T-helper 1 cell treated with Interleukin-12 subunit alpha and Interleukin-12 subunit beta and Interleukin-4 antibody, amounts not matched to agents 30 μg/mL and 1 μg/mL, for 36 hours (primary cell): Measurements from ENCODE around the gene XPNPEP1.

Source experiments
- H3K27ac Mint-ChIP-seq: one replicate; pipeline ENCODE4 v1.8.0; 2021; ENCODE audit warnings: mild to moderate bottlenecking, mixed read lengths
- H3K27me3 Mint-ChIP-seq: one replicate; pipeline ENCODE4 v1.8.0; 2021; ENCODE audit warnings: low read depth, mixed read lengths
- H3K36me3 Mint-ChIP-seq: one replicate; pipeline ENCODE4 v1.8.0; 2021; ENCODE audit warnings: low read depth, mixed read lengths
- H3K4me1 Mint-ChIP-seq: one replicate; pipeline ENCODE4 v1.8.0; 2021; ENCODE audit warnings: low read depth, mixed read lengths
- H3K4me3 Mint-ChIP-seq: one replicate; pipeline ENCODE4 v1.8.0; 2021; ENCODE audit warnings: mild to moderate bottlenecking, moderate library complexity, mixed read lengths
- H3K9me3 Mint-ChIP-seq: one replicate; pipeline ENCODE4 v1.8.0; 2021; ENCODE audit warnings: mixed read lengths

Gene XPNPEP1

DNA sequence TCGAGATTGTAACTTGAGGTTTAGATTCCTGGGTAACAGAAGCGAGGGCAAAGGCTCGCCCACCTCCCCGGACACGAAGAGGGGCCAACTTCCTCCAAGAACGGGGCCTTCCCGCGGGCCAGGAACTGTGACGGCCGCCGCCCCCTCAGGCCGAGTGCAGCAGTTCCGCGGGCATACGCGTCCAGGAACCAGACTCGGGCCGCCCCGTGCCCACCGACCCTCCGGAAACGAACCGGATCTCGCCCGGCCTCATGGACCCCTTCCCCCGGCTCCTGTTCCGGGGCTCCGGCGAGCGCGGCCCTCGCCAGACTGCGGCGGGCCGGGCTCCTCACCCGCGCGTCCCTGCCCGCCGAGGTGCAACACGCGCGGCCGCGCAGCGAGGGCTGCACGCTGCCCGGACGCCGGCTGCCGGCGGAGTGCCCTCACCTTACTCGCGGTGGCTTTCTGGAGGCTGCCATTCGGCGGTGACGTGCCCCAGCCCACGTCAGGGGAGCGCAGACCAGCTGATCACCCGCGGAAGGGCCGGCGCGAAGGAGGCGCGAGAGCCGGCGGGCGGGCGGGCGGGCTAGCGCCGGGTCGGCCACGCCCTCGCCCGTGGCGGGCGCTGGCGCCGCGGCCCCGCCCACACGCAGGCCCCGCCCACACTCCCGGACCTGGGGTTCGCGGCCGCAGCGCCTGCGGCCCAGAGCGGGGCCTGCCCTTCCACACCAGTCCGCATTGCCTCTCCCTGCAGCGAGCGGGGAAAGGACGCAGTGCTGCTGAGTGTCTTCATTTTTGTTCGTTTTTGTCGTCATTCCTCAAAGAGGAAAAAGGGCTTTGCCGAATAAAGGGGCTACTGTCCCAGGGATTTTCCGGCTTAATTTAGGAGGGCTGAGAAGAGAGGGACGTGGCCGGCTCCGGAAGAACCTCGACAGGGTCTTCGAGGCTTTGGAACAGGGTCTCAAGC is at the start of gene XPNPEP1:
Gene XPNPEP1, minus strand, starts transcription at position 536 of the 946 bp plus-strand sequence. Its CDS starts 78 bp downstream, at position 458.
- H3K27ac Mint-ChIP-seq = peak within 1 kb of the TSS; percentile 86
- peaks cover 34% of the 10 kb centered on the region for H3K4me1 Mint-ChIP-seq
- H3K9me3 Mint-ChIP-seq = no peaks in the 10 kb centered on the region
- H3K36me3 Mint-ChIP-seq = peaks cover 7% of the 10 kb centered on the region
- H3K27me3 Mint-ChIP-seq = peaks cover 13% of the 10 kb centered on the region
- H3K4me3 Mint-ChIP-seq = peak within 1 kb of the TSS; percentile 85

- H3K36me3 Mint-ChIP-seq = no peaks in the 10 kb centered on the region
- H3K9me3 Mint-ChIP-seq = no peaks in the 10 kb centered on the region
- H3K4me3 Mint-ChIP-seq = no peak overlapping the region
- no peaks in the 10 kb centered on the region for H3K4me1 Mint-ChIP-seq
- H3K27ac Mint-ChIP-seq = no peak overlapping the region
- peaks cover 21% of the 10 kb centered on the region for H3K27me3 Mint-ChIP-seq
These were observed 49.2 kb upstream of the XPNPEP1 start for GRCh38 chr10:109972372-109973001.

GRCh38 chr10:109971634-109972033 is 48.3 kb upstream of the XPNPEP1 start:
- H3K36me3 Mint-ChIP-seq = no peaks in the 10 kb centered on the region
- peaks cover 19% of the 10 kb centered on the region for H3K27me3 Mint-ChIP-seq
- H3K4me1 Mint-ChIP-seq = no peaks in the 10 kb centered on the region
- H3K9me3 Mint-ChIP-seq = no peaks in the 10 kb centered on the region
- H3K4me3 Mint-ChIP-seq = no peak overlapping the region
- H3K27ac Mint-ChIP-seq = no peak overlapping the region

DNA sequence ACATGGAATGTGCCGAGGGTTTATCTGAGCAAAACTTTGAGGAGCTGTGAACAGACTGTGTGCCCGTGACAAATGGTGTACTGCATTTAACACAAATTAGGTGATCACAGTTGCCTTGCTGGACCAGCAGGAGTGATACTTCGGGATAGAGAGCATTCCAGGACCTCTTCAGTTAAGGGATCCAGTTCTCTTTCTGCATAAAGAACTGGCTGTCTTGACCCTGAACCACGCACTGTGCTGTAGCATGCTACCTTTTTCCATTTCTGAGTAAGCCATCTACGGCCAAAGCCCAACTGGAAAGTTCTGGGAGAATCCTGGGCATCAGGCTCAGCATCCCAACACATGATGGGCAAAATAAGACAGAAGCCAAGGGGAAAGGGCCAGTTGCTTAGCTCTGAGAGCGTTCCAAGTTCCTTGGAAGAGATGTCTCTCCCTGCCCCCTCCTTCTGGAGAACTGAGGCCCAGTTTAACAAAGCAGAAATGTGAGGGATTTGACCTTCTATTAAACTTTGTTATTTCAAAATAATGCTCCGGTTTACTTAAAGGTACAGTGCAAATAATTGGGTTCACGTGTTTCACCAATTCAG is 46.5 kb upstream of the XPNPEP1 start:
- H3K27me3 Mint-ChIP-seq = peaks cover 22% of the 10 kb centered on the region
- H3K36me3 Mint-ChIP-seq = no peaks in the 10 kb centered on the region
- H3K4me3 Mint-ChIP-seq = no peak overlapping the region
- no peak overlapping the region for H3K27ac Mint-ChIP-seq
- no peaks in the 10 kb centered on the region for H3K4me1 Mint-ChIP-seq
- H3K9me3 Mint-ChIP-seq = no peaks in the 10 kb centered on the region

GRCh38 chr10:109968953-109969759 is 45.8 kb upstream of the XPNPEP1 start:
- H3K36me3 Mint-ChIP-seq = no peaks in the 10 kb centered on the region
- no peak overlapping the region for H3K4me3 Mint-ChIP-seq
- peaks cover 22% of the 10 kb centered on the region for H3K27me3 Mint-ChIP-seq
- H3K9me3 Mint-ChIP-seq = no peaks in the 10 kb centered on the region
- H3K4me1 Mint-ChIP-seq = no peaks in the 10 kb centered on the region
- H3K27ac Mint-ChIP-seq = no peak overlapping the region

DNA sequence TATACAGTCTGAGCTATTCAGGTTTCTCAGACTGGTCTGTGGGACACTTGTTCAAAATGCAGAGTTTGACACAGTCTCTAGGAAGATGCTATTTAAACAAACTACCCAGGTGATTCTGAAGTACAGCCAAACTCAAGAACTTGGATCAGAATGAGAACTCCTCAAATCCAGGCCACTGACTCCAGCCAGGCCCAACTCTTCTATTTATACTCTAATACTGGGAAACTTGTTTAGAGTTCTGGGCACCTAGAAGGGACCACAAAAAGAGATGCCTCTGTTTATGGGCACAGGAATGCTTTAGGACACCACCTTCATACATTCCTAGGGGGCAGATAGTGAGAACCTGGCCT is 44.4 kb upstream of the XPNPEP1 start:
- Mint-ChIP-seq H3K36me3 (no peaks in the 10 kb centered on the region), H3K27ac (no peak overlapping the region), H3K4me1 (no peaks in the 10 kb centered on the region), H3K27me3 (peaks cover 21% of the 10 kb centered on the region), H3K9me3 (no peaks in the 10 kb centered on the region), H3K4me3 (no peak overlapping the region)

GRCh38 chr10:109966961-109967738 is 43.8 kb upstream of the XPNPEP1 start:
- no peak overlapping the region for H3K27ac Mint-ChIP-seq
- no peaks in the 10 kb centered on the region for H3K4me1 Mint-ChIP-seq
- no peak overlapping the region for H3K4me3 Mint-ChIP-seq
- no peaks in the 10 kb centered on the region for H3K36me3 Mint-ChIP-seq
- no peaks in the 10 kb centered on the region for H3K9me3 Mint-ChIP-seq
- H3K27me3 Mint-ChIP-seq = peaks cover 17% of the 10 kb centered on the region

DNA sequence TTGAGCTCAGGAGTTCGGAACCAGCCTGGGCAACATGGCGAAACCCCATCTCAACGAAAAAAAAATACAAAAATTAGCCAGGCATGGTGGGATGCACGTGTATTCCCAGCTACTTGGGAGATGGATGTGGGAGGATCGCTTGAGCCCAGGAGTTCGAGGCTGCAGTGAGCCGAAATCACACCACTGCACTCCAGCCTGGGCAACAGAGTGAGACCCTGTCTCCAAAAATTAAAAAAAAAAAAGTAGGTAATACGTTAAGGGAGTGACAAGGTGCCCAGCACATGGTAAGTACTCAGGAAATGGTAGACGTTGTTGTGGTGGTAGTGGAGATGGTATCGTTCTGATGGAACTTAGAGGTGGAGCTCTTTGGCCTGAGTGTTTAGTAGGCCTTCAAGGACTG is 41.0 kb upstream of the XPNPEP1 start:
- Mint-ChIP-seq H3K4me3 (no peak overlapping the region), H3K27me3 (peaks cover 17% of the 10 kb centered on the region), H3K36me3 (no peaks in the 10 kb centered on the region), H3K27ac (no peak overlapping the region), H3K9me3 (no peaks in the 10 kb centered on the region), H3K4me1 (no peaks in the 10 kb centered on the region)

DNA sequence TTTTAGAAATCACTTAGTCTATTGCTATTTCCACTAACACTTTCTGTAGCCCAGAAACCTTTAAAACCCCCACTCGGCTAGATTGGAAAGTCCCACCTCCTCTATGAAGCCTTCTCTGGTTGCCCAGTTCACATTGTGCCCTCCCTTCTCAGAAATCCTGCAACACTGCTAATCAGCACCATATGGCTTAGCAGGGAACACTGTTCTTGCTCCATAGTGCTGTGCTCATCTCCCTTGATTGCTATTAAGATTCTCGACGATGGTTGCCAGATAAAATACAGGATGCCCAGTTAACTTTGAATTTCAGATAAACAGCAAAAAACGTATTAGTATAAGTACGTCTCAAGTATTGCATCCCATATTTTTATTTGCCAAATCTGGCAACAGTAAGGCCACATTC is 40.1 kb upstream of the XPNPEP1 start:
- H3K4me1 Mint-ChIP-seq = no peaks in the 10 kb centered on the region
- H3K9me3 Mint-ChIP-seq = no peaks in the 10 kb centered on the region
- H3K36me3 Mint-ChIP-seq = no peaks in the 10 kb centered on the region
- H3K27me3 Mint-ChIP-seq = peaks cover 12% of the 10 kb centered on the region
- no peak overlapping the region for H3K4me3 Mint-ChIP-seq
- no peak overlapping the region for H3K27ac Mint-ChIP-seq

GRCh38 chr10:109962247-109962646 is 38.9 kb upstream of the XPNPEP1 start:
- Mint-ChIP-seq H3K27me3 (peaks cover 12% of the 10 kb centered on the region), H3K27ac (no peak overlapping the region), H3K9me3 (no peaks in the 10 kb centered on the region), H3K36me3 (no peaks in the 10 kb centered on the region), H3K4me1 (no peaks in the 10 kb centered on the region), H3K4me3 (no peak overlapping the region)

- no peaks in the 10 kb centered on the region for H3K36me3 Mint-ChIP-seq
- H3K9me3 Mint-ChIP-seq = no peaks in the 10 kb centered on the region
- H3K4me3 Mint-ChIP-seq = no peak overlapping the region
- H3K27me3 Mint-ChIP-seq = peaks cover 12% of the 10 kb centered on the region
- H3K4me1 Mint-ChIP-seq = peaks cover 2% of the 10 kb centered on the region
- H3K27ac Mint-ChIP-seq = no peak overlapping the region
These were observed 38.1 kb upstream of the XPNPEP1 start for GRCh38 chr10:109961174-109962001.

GRCh38 chr10:109960682-109961081 is 37.4 kb upstream of the XPNPEP1 start:
- H3K36me3 Mint-ChIP-seq = no peaks in the 10 kb centered on the region
- H3K27me3 Mint-ChIP-seq = peaks cover 12% of the 10 kb centered on the region
- no peaks in the 10 kb centered on the region for H3K9me3 Mint-ChIP-seq
- no peak overlapping the region for H3K4me3 Mint-ChIP-seq
- H3K27ac Mint-ChIP-seq = no peak overlapping the region
- peaks cover 2% of the 10 kb centered on the region for H3K4me1 Mint-ChIP-seq
